ENCODE results near the gene PHACTR1.
"Not testable (repeated sequence)": the region's sequence is repeated elsewhere in the genome, so short reads cannot be mapped to it uniquely, and the experiment has no call there.

Gene PHACTR1

DNA sequence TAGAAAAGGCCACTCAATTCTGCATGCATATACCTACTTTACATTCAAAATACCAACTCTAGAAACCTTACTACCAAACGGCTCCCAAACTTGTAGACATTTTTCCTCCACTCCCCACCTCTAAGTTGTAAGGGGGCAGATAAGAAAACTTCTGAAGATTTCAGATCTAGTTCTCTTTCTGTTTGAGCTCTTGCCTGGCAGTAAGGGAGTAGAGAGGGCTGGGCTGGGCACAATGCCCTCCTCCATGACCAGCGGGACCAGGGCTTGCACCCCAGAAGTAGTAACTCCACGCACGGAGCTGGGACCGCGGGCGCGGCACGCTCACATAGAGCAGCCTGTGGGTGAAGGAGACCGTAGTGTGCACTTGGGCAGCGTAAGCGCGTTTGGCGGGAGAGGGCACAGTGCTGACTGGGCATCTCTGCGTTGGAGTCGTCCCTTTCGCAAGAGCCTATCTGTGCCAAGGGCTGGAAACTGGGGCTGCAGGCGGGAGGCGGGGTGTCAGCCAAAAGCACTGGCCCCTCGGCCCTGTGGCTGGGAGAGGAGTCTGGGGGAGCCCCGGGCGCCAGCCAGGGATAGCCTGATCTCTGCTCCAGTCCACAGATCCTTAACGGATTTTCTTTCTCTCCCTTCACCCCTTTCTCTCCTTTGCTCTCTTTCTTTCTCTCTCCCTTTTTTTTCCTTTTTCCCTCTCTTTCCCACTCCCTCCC, 32.4 kb downstream of the PHACTR1 start:
- DNase-seq (ENCODE audit: low read depth in 2 of 2, low spot score in 1 of 2) = no peak

DNA sequence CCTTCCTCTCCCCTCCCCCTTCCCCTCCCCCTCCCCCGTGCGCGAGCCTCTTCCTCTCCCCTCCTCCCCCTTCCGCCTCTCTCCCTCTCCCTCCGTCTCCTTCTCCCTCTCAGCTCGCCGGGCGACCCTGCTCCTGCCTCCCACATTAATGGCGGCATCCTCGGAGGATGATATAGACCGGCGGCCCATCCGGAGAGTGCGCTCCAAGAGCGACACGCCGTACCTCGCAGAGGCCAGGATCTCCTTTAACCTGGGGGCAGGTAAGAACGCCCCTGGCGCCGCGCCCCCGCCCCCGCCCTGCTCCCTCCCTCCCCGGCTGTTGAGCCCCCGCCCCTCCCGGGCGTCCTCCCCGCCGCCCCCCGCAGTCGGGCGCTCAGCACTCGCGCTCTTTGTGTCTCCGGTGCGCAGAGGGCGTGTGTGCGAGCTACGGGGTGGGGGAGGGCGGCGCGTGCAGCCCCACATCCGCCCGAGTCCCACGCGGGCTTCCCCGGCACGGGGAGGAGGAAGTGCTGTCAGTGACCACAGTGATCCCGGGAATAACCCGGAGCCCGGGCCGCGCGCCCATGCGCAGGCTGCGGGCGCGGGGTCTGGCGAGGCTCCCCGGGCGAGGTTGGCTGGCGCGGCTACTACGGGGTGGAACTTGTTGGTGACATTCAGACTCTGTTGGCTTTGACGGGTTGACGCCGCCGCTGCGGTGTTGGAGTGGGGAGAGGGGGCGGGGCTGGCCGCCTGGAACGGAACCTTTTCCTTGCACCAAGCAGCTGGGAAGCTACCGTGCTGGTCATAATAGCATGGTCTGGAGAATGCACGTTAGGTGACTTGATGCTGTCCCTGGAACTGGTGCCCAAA, 33.2 kb downstream of the PHACTR1 start:
- no peak for DNase-seq (ENCODE audit: low read depth in 2 of 2, low spot score in 1 of 2)

DNA sequence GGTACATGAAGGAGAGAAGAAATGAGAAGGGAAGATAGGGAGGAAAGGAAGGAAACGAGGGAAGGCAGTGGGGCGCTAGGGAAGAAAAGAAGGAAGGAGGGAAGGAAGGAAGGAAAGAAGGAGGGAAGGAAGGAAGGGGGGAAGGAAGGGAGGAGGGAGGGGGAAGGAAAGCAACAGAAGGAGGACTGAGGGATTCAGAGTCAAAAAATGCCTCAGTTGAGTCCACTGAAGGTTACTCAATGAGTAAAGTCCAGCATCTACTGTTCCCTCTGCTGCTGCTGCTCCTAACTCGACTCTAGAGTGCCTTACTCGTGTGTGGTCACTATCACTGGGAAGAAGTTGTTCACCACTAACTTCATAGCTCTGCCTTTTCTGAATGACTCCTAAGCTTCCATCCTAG, 33.8 kb downstream of the PHACTR1 start:
- DNase-seq (ENCODE audit: low read depth in 2 of 2, low spot score in 1 of 2) = no peak

DNA sequence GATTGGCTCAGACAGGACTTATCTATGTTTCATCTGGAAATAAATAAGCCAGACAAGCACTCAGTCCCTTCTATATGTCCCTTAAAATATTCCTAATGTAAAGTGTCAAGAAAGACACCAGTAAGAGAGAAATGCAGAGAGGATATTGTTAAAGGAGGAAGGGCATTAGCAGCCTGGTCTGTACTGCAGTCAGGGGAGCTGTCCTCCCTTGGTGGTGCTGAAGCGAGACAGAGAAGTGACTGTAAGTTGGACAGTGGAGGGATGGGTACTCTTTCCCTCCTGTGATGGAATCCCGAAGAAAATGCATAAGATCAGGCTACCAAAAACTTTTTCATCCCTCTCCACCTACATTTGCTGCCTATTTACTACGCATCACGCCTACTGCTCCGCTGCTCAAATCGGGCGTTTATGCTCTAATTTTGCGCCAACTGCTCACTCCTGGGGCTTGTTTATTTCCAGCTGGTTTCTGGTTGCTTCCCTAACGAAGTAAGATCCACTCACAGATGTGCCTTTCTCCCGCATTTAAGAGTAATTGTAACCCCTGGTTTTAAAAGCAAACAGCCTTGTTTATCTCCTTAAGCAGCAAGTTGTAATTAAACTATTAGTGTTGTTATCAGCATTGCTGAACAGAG, 35.2 kb downstream of the PHACTR1 start:
- DNase-seq (ENCODE audit: low read depth in 2 of 2, low spot score in 1 of 2) = no peak

DNA sequence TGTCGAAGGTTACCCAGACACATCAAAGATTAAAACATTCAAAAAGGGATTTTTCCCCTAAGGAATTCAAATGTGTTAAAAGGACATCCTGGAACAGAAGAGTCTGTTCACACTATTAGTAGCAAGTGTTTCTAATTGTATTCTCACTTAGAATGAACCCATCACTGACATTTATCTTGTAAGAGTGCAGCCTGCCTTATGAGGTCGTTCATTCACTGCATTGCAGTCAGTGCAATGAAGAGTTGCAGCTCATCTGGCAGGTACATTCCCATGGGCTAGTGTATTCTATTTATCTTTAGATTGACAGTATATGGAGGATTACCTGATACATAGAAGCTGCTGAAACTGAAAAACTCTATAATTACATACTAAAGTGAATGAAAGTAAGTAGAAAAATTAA, 36.5 kb downstream of the PHACTR1 start:
- DNase-seq (ENCODE audit: low read depth in 2 of 2, low spot score in 1 of 2) = no peak

DNA sequence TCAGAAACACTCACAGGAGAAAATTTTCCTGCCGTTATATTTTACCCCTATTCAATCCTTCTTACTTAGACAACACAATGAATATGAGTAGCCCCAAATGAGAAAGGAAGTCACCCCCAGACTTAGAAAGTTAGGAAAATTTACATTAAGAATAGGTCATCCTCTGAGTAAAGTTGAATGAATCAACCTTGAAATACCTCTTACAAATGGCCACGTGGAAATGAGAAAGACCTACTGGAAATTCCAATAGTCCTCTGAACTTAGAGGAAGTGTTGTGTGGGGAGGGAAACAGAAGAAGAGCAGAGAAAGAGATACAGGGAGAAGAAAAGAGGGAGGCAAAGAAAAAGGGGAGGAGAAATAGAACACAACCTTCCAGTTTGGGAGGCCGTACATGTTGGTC, 43.7 kb downstream of the PHACTR1 start:
- no peak for DNase-seq (ENCODE audit: low read depth in 2 of 2, low spot score in 1 of 2)

DNA sequence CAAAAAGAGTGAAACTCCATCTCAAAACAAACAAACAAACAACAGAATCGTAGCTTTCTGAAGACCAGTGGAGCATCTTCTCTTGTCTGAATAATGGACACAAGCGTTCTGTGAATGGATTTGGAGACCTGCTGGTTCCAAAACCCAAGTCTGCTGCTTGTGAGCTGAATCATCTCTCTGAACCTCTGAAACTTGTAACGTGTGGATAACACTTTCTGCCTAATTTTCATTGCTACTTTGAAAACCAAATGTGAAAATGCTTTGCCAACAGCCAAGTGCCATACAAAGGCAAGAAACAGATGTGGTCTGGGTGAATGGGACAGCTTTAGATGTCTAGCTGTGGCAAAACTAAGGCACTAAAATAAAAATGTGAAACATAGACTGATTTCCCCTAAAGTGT, 44.3 kb downstream of the PHACTR1 start:
- DNase-seq (ENCODE audit: low read depth in 2 of 2, low spot score in 1 of 2) = no peak

DNA sequence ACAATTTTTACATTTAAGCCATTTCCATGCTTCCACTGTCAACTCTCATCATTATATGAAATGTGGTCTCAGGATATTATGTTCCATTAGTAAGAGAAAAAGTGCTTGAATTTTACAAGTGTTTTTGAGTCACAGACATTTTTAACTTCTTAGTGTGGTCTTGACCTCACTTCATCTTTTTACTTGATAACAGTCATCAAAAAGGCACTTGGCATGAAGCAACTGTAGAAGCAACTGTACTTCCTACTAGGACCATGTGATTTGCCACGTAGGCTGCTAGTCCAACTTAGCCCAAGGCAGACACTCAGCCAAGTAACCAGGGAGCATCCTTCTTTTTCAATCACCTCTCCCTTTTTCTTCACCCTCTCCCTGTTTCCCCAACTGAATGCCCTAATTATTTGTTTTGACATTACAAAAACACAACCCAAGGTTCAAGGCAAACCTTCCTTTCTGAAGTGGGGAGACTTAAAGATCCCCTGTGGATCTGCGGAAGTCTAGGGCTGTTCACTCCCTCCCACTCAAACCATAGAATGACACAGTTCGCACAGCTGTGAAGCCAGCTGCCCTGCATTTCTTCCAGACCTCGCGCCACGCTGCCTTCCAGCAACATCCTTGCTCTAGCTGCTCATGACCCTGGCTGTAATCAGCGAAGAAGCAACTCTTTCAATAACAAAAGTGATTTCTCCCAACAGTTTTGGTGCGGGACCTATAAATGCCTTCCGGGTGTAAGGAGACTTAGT, 45.0 kb downstream of the PHACTR1 start:
- no peak for DNase-seq (ENCODE audit: low read depth in 2 of 2, low spot score in 1 of 2)

DNA sequence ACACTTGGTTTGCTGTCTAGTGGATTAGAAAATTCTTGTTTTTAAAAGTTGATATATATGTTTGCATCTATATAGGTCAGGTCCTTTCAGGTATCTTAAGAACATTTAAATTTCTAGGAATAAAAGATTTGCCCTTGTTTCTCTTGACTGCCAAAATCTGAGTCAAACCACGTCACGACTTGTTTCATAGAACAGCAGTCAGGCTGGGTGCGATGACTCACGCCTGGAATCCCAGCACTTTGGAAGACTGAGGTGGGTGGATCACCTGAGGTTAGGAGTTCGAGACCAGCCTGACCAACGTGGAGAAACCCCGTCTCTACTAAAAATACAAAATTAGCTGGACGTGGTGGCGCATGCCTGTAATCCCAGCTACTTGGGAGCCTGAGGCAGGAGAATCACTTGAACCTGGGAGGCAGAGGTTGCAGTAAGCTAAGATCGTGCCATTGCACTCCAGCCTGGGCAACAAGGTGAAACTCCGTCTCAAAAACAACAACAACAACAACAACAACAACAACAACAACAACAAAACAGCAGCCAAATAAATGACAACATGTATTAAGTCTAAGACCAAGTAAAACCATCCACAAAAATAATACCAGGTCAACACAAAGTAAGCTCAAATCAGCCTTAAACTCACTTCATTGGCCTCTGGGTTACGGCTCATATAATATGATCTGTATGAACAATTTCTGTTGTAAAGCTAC, 46.3 kb downstream of the PHACTR1 start:
- DNase-seq (ENCODE audit: low read depth in 2 of 2, low spot score in 1 of 2) = not testable (repeated sequence)

DNA sequence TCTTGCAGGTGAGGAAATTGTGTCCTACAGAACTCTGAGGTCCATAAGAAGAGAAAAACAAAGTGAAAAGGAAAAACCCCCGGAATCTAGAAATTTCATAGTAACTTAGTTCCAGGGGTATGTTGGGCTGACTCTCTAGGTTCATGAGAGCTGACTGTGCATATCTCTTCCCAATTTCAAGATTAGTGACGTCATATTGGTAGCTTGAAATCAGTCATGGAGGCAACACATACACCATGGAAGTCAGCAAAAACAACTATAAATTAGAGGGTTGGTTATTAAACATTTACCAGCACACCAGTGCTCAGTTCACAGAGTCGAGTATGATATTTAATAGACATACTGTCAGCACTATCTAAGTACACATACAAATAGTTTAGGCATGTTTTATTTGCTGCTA, 49.8 kb downstream of the PHACTR1 start:
- DNase-seq (ENCODE audit: low read depth in 2 of 2, low spot score in 1 of 2) = no peak

DNA sequence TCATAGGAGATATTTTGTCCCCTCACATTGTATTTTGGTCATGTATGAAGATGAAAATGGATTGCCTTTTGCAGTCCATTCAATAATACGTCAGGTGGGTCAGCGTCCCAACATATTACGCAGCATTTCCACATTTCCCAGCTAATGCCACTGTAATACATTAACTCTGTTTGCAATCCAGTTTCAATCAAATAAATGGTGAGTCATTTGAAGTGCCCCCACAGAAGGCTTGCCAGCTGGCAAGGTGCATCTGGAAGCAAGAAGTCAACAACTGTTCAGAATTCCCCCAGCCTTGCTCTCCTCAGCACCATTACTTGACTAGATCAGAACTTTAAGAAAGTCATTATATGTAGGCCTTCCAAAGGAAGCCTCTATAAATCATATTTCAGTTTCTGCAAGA, 50.4 kb downstream of the PHACTR1 start:
- DNase-seq (ENCODE audit: low read depth in 2 of 2, low spot score in 1 of 2) = no peak

DNA sequence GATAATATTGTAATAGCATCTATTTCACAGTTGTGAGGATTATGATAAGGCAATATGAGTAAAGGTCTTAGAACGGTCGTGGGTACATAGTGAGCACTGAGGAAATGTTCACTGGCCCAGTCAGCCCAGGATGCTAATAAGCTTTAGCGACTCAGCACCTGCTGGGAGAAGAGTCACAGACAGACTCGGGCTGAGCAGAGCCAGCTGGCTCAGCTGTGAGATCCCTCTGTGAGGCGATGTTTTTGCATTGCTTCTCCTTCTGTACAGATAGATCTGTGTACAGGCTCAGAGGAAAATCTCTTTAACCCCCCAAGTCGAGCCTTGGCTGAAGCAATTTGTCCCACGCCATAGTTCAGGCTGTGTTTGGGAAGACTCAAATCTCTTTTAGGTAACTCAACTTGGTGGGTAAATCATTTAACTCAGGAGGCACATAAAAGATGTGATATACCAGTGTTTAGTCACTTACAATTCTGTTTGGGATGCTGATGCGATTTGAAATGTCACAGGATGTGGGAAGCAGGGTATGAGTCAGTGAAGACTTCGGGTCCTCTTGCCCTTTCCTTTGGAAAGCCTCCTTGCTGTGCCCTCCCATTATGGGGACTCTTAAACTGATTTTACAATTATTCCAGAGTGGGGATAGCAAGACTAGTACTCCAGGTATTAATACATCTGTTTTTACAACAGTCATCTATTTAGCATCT, 53.1 kb downstream of the PHACTR1 start:
- DNase-seq (ENCODE audit: low read depth in 2 of 2, low spot score in 1 of 2) = no peak

DNA sequence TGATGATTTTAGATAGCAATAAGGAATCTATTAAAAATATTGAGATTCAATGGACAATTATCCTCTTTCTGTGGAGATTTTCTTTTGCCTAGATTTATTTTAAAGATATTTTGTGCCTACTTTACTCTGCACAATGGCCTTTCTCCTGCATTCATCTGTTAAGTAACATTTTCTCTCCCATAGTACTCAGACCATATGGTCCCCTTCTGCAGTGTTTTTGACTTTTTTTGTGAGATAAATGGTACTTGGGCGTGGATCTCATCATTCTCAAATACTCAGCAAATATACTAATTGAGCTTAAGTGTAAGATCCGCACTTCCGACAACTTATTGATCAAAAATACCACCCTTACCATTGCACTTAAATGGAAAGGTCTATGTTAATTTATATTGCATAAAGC, 55.8 kb downstream of the PHACTR1 start:
- no peak for DNase-seq (ENCODE audit: low read depth in 2 of 2, low spot score in 1 of 2)

DNA sequence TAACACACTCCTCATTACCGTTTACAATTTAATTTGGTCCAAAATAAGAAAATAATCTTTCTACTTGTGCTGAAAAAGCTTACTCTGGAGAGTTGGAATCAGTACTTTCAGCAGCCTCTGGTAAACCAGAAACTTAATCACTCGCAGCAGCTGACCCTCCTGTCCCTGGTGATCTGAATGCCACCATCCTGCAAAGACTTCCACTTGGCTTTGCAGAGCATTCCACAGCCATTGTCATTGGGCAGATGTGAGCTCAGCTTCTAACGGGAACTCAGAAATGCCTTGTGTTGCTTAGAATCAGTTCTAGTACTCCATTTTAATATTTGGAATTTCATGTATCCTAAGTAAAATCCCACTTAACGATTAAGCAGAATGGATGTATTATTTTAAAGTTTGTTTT, 59.7 kb downstream of the PHACTR1 start:
- no peak for DNase-seq (ENCODE audit: low read depth in 2 of 2, low spot score in 1 of 2)

DNA sequence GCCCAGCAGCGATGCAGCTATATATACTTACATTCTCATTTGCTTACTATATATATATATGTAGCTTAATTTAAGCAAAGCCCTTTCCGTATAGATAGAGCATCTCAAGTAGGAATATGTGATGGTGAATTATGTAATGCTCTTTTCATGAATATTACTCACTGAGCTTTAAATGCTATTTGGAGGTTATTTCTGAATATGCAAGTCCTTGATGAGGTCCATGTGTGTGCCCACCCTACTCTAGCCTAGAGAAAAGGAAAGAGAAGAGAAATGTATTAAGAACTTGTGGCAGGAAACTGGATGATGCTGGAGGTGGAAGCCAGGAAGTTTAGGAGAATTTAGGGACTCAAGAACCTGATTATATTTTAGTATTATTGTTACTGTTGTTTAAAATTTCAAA, 63.2 kb downstream of the PHACTR1 start:
- no peak for DNase-seq (ENCODE audit: low read depth in 2 of 2, low spot score in 1 of 2)

DNA sequence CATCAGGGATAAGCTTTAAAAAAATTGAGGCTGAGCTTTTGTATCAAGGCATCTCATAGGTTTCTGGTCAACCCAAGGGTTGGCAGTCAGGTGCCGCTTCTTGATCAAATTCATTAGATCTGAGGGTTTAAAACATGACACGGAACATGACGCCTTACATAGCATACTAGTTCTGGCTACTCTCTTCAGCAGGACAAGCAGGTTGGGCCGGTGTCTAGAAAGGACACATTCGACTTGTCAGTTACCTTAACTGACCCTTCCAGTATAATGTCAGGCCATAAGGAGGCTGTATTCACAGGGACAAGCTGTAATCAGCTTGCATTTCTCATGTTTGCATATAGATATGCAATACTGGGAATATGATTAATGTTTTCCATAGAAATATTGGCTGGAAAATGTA, 65.6 kb downstream of the PHACTR1 start:
- DNase-seq (ENCODE audit: low read depth in 2 of 2, low spot score in 1 of 2) = no peak

DNA sequence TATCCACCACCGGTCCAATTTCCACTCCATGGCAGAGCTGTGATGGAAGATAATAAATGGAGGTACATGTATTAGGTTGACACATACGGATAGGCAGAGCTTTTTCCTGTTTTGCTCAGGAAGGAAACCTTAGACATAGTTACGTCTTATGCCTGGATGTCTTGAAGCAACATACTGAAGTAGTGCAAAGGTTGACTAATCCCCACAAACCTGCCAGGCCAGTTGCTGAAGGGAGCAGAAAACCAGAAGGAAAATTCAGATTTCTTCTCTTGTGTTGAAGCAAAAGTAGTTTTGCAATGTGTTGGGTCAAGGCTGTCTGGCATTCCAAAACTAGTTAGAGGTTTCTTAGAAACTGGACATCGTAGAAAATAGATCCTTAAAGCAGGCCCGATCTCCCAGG, 68.7 kb downstream of the PHACTR1 start:
- no peak for DNase-seq (ENCODE audit: low read depth in 2 of 2, low spot score in 1 of 2)

DNA sequence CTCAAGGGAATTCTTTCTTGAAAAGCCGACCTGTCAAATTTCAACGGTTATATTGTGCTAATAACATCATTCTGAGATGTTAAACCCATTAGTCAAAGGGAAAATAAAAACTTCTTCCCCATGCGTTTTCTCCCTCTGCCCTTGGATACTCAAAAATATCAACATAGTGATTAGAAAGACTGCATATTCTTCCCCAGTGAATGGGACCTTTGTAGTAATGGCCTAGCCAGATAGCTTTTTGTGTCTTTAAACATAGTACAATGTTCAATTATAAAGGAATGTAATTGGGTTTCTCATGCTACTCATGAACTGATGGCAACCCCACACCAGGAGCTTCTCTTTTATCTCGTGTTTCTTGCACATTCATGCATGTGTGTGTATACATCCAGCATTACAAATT, 69.4 kb downstream of the PHACTR1 start:
- DNase-seq (ENCODE audit: low read depth in 2 of 2, low spot score in 1 of 2) = no peak

DNA sequence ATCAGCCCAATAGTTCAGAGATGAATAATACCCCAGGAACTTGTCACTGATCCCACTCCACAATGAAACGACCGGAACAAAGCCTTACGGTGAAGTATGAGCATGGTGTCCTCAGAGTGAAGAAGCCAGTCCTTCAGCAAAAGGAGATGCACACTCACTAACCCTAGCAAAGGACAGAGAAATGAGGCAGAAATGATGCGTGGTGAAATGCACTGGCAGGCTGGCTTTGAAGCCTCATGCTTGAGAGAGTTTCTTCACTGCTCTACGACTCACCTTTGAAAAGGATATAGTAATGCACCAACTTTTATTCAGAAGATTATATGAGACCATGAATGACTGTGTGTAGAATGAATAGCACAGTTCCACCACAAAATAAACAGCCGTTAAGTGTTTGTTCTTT, 74.8 kb downstream of the PHACTR1 start:
- DNase-seq (ENCODE audit: low read depth in 2 of 2, low spot score in 1 of 2) = no peak

DNA sequence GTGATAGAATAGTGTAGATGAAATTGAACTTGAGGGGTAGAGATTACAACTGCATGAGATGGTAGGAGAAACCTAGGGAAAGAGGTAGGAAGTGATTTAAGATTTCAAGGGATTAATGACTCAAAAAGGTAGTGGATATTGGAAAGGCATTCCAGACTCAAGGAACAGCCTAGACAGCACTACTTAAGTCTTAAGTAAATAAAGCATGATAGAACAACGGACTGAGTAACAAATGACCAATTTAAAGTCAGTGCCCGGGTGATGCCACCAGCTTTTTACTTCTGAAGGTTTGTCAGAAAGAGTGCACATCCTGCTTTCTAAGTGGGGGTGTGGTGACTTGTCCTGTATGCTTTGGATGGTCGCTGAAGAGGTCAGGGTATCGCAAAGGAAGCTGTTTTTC, 81.8 kb downstream of the PHACTR1 start:
- DNase-seq (ENCODE audit: low read depth in 2 of 2, low spot score in 1 of 2) = no peak
